Heart right ventricle (tissue), 16 donors: ENCODE results near the gene FOXO3. TPM values are rescaled to one million over a fixed set of nuclear protein-coding genes. Genes with fewer than 3 reads are reported as not detected.

Source experiments
- ATAC-seq, 8 donors: fragments of 200-7000 bp; cut with Tn5 transposase; one replicate each; pipeline ENCODE4 v1.9.1; 2020; ENCODE audit warnings: mild to moderate bottlenecking in 8 of 8, moderate library complexity in 8 of 8, moderate number of reproducible peaks in 1 of 8
- DNase-seq, 2 donors: peaks; one replicate each; pipeline ENCODE4 v3.0.0-alpha.2; 2020
- H3K27ac ChIP-seq, 10 donors: fragments of 200-600 bp; sonication (generic) in 2 of 10; one replicate each; pipeline versions ENCODE4 v1.5.0 to v1.8.0; 2020 to 2022; ENCODE audit warnings: mild to moderate bottlenecking in 3 of 10
- H3K27me3 ChIP-seq, 7 donors: fragments of 200-600 bp; one replicate each; pipeline ENCODE4 v1.8.0; 2021 to 2022; ENCODE audit warnings: mild to moderate bottlenecking in 2 of 7
- H3K36me3 ChIP-seq, 9 donors: fragments of 200-600 bp; sonication (generic) in 1 of 9; one replicate each; pipeline versions ENCODE4 v1.5.0 to v1.8.0; 2020 to 2022; ENCODE audit warnings: mild to moderate bottlenecking in 2 of 9
- H3K4me1 ChIP-seq, 9 donors: fragments of 200-600 bp; sonication (generic) in 1 of 9; one replicate each; pipeline versions ENCODE4 v1.5.0 to v1.8.0; 2020 to 2022; ENCODE audit warnings: mild to moderate bottlenecking in 4 of 9
- H3K4me3 ChIP-seq, 10 donors: fragments of 200-600 bp; sonication (generic) in 2 of 10; one replicate each; pipeline versions ENCODE4 v1.5.0 to v1.8.0; 2020 to 2022; ENCODE audit warnings: mild to moderate bottlenecking in 7 of 10, moderate library complexity in 2 of 10
- H3K9me3 ChIP-seq, 11 donors: fragments of 200-600 bp in 10 of 11; sonication (generic) in 2 of 11; one replicate each; pipeline versions ENCODE4 v1.5.0 to v1.8.0; 2013 to 2022; ENCODE audit warnings: mild to moderate bottlenecking in 2 of 11, control low read depth in 1 of 11, moderate library complexity in 1 of 11
- CTCF ChIP-seq, 9 donors: fragments of 200-600 bp; sonication (generic) in 2 of 9; IDR thresholded peaks; one replicate each; pipeline versions ENCODE4 v1.5.0 to v1.8.0; 2021 to 2022; ENCODE audit warnings: antibody characterized with exemption in 9 of 9, mild to moderate bottlenecking in 5 of 9, moderate library complexity in 1 of 9
- WGBS, 2 donors: extraction: QIAGEN DNeasy Blood & Tissue Kit; methylation state at CpG; one replicate each; pipeline ENCODE4 v1.1.7; 2013; ENCODE audit warnings: inconsistent platforms in 1 of 2; 5-methylcytosine and 5-hydroxymethylcytosine counted together
- intact Hi-C, 10 donors: fragments of 100-400 bp; cut with DNase I; formaldehyde crosslinking; loops; one replicate each; pipeline versions ENCODE4 v1.11.1 to v1.14.2; 2022
- polyA plus RNA-seq, 2 donors: library from polyadenylated mRNA; stranded (reverse); fragments of 200-250 nt; gene quantifications; one replicate each; pipeline ENCODE4 v1.2.3, GENCODE V29; 2013
- total RNA-seq, 10 donors: library from RNA; stranded (reverse); fragmentation: NEBNext Ultra II Directional in 3 of 10; extraction: Animal tissue kit (Norgen Biotek cat#: 25700) in 3 of 10; gene quantifications; one replicate each; pipeline versions ENCODE4 v1.2.1 to v1.2.4, GENCODE V29; 2021 to 2023
- donor health status: Arrhythmogenic right ventricular cardiomyopathy.
- donor health status: ischemic (EF 13 %, LVEDD 7.1; RV severe dilation, severe dysfunction).
- donor health status: healthy with polysubstance abuse.
- donor health status: DM: no; HTN: yes; CAD: no.
- donor health status: DM: no; HTN: no; CAD: no.
- donor health status: ischemic (EF 25% LVEDD 6.9; RV normal size, moderate dysfunction).
- donor health status: ischemic (EF 25% LVEDD 5.7; RV mildly dilated, moderate dysfunction).
- donor health status: healthy.
- donor health status: DM: yes; HTN: yes; CAD: no.
- donor health status: Ischemic cardiomyopathy.
- donor health status: ischemic (EF 35%, LVEDD 5.7; RV mildly dilated, moderate dysfunction).
- donor health status: nonischemic (EF 11% LVEDD 7.7; RV severe dilation, severe dysfunction).
- donor health status: DM: yes; HTN: yes; CAD: no.
- donor health status: PGD.
- donor health status: ischemic (EF 29% LVEDD 5.4; RV normal size, mild dysfunction).
- donor health status: nonischemic (EF 23%, LVEDD 6.1; RV moderate dilation, normal function).

Gene FOXO3
- total and polyA plus RNA-seq, 12 donors: 16.8 to 52.6 (median 37.0) TPM

DNA sequence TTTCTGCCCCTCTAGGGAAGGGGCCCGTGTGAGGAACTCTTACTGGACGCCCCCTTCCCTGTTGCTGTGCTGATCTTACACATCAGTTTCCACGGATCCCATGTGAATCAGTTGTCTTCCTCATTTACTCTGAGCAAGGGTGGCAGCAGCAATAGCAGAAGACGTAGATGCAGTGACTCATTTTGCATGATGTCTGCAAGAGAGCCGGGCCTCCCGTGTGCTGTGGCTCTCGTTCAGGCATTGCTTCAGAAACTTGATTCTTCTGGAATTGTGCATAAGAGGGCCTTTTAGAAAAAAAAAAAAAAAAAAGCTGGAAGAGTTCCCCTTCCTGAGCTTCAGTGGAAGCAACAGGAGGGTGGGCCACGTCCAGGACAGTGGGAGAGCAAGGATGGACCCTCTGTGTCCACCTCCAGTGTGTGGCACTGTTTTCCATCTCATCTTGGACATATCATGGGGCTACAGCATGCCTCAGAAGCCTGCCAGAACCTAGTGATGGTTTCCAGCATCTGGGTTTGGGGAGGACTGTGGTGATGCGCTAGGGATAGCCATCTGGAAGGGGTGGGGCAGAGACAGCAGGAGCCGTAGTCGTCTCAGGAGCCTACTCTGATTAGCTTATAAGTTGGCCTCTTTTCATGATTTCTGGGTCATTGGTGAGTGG lies 62.1 kb downstream of the FOXO3 start:
- H3K4me1 ChIP-seq: peaks cover 23 to 100% (median 96%) of the 10 kb centered on the region in 9 donors
- WGBS, 2 donors: 62 to 66% methylated on average over 11 of the region's 11 CpGs
- peak in 1 of 2 donors; percentile 41 for DNase-seq
- H3K9me3 ChIP-seq: no peaks in the 10 kb centered on the region
- TF ChIP-seq CTCF (IDR thresholded peaks at IDR 0.05): no peak
- peak; percentile 41 to 89 (median 63) for ATAC-seq
- peak overlapping the region in 6 of 10 donors; percentile 1 to 86 (median 42) for H3K27ac ChIP-seq
- no peak overlapping the region for H3K4me3 ChIP-seq
- H3K36me3 ChIP-seq: no peaks in the 10 kb centered on the region
- intact Hi-C loops: no loop called here
- no peaks in the 10 kb centered on the region for H3K27me3 ChIP-seq

DNA sequence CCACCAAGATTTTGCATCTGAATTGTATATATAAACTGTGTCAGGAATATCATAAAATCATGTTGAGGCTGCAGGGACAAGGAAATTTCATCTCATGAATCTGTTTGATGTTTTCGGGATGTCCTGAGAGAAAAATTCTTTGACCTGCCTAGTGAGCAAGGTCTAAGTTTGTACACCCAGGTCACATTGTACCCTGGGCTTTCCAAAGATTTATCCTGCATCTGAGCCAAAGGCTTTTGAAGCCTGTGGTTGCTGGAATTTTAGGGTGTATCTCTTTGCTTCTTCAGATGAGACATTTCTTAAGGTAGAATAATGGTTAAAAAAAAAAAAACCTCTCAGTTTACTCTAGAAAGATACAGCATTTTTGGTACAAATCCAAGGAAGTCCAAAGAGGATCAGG lies 63.3 kb downstream of the FOXO3 start:
- ATAC-seq: no peak
- H3K27ac ChIP-seq: peak overlapping the region in 1 of 10 donors; percentile 54
- DNase-seq: no peak
- no peaks in the 10 kb centered on the region for H3K27me3 ChIP-seq
- no peak overlapping the region for H3K4me3 ChIP-seq
- H3K4me1 ChIP-seq: peaks cover 26 to 100% (median 94%) of the 10 kb centered on the region in 9 donors
- H3K36me3 ChIP-seq: no peaks in the 10 kb centered on the region
- intact Hi-C loops: no loop called here
- WGBS, 2 donors: 69 to 73% methylated on average over 1 of the region's 1 CpG
- H3K9me3 ChIP-seq: no peaks in the 10 kb centered on the region
- TF ChIP-seq CTCF (IDR thresholded peaks at IDR 0.05): no peak

- intact Hi-C loops: no loop called here
- Histone ChIP-seq H3K4me3 (no peak overlapping the region), H3K27ac (no peak overlapping the region), H3K4me1 (peaks cover 16 to 100% (median 90%) of the 10 kb centered on the region in 9 donors), H3K36me3 (no peaks in the 10 kb centered on the region), H3K9me3 (no peaks in the 10 kb centered on the region), H3K27me3 (no peaks in the 10 kb centered on the region)
- no peak for DNase-seq
- TF ChIP-seq CTCF (IDR thresholded peaks at IDR 0.05): no peak
- no peak for ATAC-seq
These were observed 64.9 kb downstream of the FOXO3 start for GRCh38 chr6:108625581-108625980.

GRCh38 chr6:108626777-108627176 lies 66.1 kb downstream of the FOXO3 start:
- DNase-seq (no peak), ATAC-seq (no peak)
- no peak overlapping the region for H3K4me3 ChIP-seq
- H3K27me3 ChIP-seq: no peaks in the 10 kb centered on the region
- intact Hi-C loops: no loop called here
- 96 to 98% methylated on average over 2 of the region's 2 CpGs for WGBS, 2 donors
- no peaks in the 10 kb centered on the region for H3K36me3 ChIP-seq
- TF ChIP-seq CTCF (IDR thresholded peaks at IDR 0.05): no peak
- H3K27ac ChIP-seq: no peak overlapping the region
- H3K4me1 ChIP-seq: peaks cover 11 to 100% (median 90%) of the 10 kb centered on the region in 9 donors
- H3K9me3 ChIP-seq: no peaks in the 10 kb centered on the region
